Ovary (tissue), 9 donors: ENCODE data around the gene UBAP1L. TPM values are rescaled to one million over a fixed set of nuclear protein-coding genes. Genes with fewer than 3 reads are reported as not detected.
"Not testable (repeated sequence)": the region's sequence is repeated elsewhere in the genome, so short reads cannot be mapped to it uniquely, and the experiment has no call there.

Source experiments
- DNase-seq, 5 donors: peaks; one replicate each; pipeline ENCODE4 v3.0.0-alpha.2; 2019 to 2020
- H3K27ac ChIP-seq, 2 donors: fragments of 200-600 bp; one replicate each; pipeline versions ENCODE4 v1.5.1 to v1.8.0; 2019 to 2022
- H3K27me3 ChIP-seq: fragments of 200-600 bp; one replicate; pipeline ENCODE4 v1.8.0; 2022
- H3K36me3 ChIP-seq: fragments of 200-600 bp; sonication (generic); one replicate; pipeline ENCODE4 v1.5.1; 2019
- H3K4me1 ChIP-seq: one replicate; pipeline ENCODE4 v1.8.1; 2013; ENCODE audit warnings: mild to moderate bottlenecking, moderate library complexity; ENCODE audit not compliant: insufficient read depth
- H3K4me3 ChIP-seq: fragments of 200-600 bp; sonication (generic); one replicate; pipeline ENCODE4 v1.5.1; 2017
- H3K9me3 ChIP-seq, 2 donors: fragments of 200-600 bp in 1 of 2; sonication (generic) in 1 of 2; one replicate each; pipeline versions ENCODE4 v1.5.1 to v1.8.1; 2013 to 2019; ENCODE audit warnings: mild to moderate bottlenecking in 1 of 2, moderate library complexity in 1 of 2
- EP300 ChIP-seq: sonication (generic); formaldehyde crosslinking; IDR thresholded peaks from one replicate; pipeline ENCODE4 v1.6.1; 2017; ENCODE audit warnings: antibody characterized with exemption
- POLR2A ChIP-seq: fragments of 450-650 bp; IDR thresholded peaks from one replicate; pipeline ENCODE4 v1.6.1; 2017; ENCODE audit warnings: antibody characterized with exemption, mild to moderate bottlenecking, moderate library complexity
- WGBS, 3 donors: extraction: QIAGEN DNeasy Blood & Tissue Kit in 1 of 3; methylation state at CpG; one replicate each; pipeline versions ENCODE4 v1.1.5 to v1.1.7; 2013 to 2017; 5-methylcytosine and 5-hydroxymethylcytosine counted together
- intact Hi-C, 4 donors: fragments of 100-400 bp; cut with DNase I; formaldehyde crosslinking; loops; one replicate each; pipeline versions ENCODE4 v1.11.0 to v1.15.1; 2022 to 2023
- polyA plus RNA-seq, 2 donors: library from polyadenylated mRNA; stranded (reverse); fragments of 200-250 nt in 1 of 2; fragments of 350-450 nt in 1 of 2; fragmentation: Illumina TruSeq in 1 of 2; extraction: RNeasy Lipid Tissue Mini Kit (QIAGEN cat#74804) in 1 of 2; gene quantifications; one replicate each; pipeline ENCODE4 v1.2.3, GENCODE V29; 2013 to 2014
- total RNA-seq, 7 donors: library from RNA; depleted of rRNA in 2 of 7; stranded (reverse); fragments of >200 nt in 2 of 7; fragmentation: NEBNext Ultra II Directional in 3 of 7; extraction: Animal tissue kit (Norgen Biotek cat#: 25700) in 3 of 7; gene quantifications; one replicate each; pipeline versions ENCODE4 v1.1.0 to v1.2.4, GENCODE V29; 2016 to 2023
- TF ChIP-seq, protein P1 (sequence below), 3 donors: fragments of 450-650 bp in 2 of 3; fragments of 200-600 bp in 1 of 3; IDR thresholded peaks; one replicate each; pipeline versions ENCODE4 v1.5.1 to v1.8.0; 2016 to 2022; ENCODE audit warnings: antibody characterized with exemption in 3 of 3, mild to moderate bottlenecking in 1 of 3
- donor health status: DM: no; HTN: no; CAD: no; lungs with moderate emphysema.
- donor health status: DM: no; HTN: no; CAD: no.
- donor health status: Bipolar disorder and iron deficiency.
- donor health status: DM: yes; HTN: yes; CAD: no.
- donor health status: DM: no; HTN: no; CAD: no.
- donor health status: DM: yes; HTN: yes; CAD: no.

Gene UBAP1L
- total and polyA plus RNA-seq, 9 donors = 2.5 to 9.9 (median 6.5) TPM

- no peaks in the 10 kb centered on the region for H3K36me3 ChIP-seq
- H3K4me1 ChIP-seq = no peaks in the 10 kb centered on the region
- DNase-seq = no peak
- TF ChIP-seq POLR2A (no peak), EP300 (no peak)
- TF ChIP-seq, protein P1, sequence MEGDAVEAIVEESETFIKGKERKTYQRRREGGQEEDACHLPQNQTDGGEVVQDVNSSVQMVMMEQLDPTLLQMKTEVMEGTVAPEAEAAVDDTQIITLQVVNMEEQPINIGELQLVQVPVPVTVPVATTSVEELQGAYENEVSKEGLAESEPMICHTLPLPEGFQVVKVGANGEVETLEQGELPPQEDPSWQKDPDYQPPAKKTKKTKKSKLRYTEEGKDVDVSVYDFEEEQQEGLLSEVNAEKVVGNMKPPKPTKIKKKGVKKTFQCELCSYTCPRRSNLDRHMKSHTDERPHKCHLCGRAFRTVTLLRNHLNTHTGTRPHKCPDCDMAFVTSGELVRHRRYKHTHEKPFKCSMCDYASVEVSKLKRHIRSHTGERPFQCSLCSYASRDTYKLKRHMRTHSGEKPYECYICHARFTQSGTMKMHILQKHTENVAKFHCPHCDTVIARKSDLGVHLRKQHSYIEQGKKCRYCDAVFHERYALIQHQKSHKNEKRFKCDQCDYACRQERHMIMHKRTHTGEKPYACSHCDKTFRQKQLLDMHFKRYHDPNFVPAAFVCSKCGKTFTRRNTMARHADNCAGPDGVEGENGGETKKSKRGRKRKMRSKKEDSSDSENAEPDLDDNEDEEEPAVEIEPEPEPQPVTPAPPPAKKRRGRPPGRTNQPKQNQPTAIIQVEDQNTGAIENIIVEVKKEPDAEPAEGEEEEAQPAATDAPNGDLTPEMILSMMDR (IDR thresholded peaks at IDR 0.05) = peak in 1 of 3 donors; percentile 0
- 78 to 82% (median 79%) methylated on average over 69 to 75 of the region's 75 CpGs for WGBS, 3 donors
- H3K27ac ChIP-seq = no peak overlapping the region
- H3K4me3 ChIP-seq = no peak overlapping the region
- H3K27me3 ChIP-seq = no peaks in the 10 kb centered on the region
- no peaks in the 10 kb centered on the region for H3K9me3 ChIP-seq
- intact Hi-C loops = loop anchor here in 1 of 4 donors (5.0 kb wide), 1 partner anchor 70 kb away; no protein-coding TSS in a partner anchor
Observed at GRCh38 chr15:65101891-65102708, 12.9 kb downstream of the UBAP1L start.

- intact Hi-C loops = loop anchor here in 1 of 4 donors (5.0 kb wide), 1 partner anchor 69 kb away; no protein-coding TSS in a partner anchor
- Histone ChIP-seq H3K4me3 (no peak overlapping the region), H3K4me1 (no peaks in the 10 kb centered on the region), H3K27ac (no peak overlapping the region), H3K9me3 (no peaks in the 10 kb centered on the region), H3K27me3 (no peaks in the 10 kb centered on the region), H3K36me3 (no peaks in the 10 kb centered on the region)
- peak; percentile 41 to 72 (median 69) for DNase-seq
- WGBS, 3 donors = 44 to 47% (median 45%) methylated on average over 9 of the region's 9 CpGs
- TF ChIP-seq, protein P1 (IDR thresholded peaks at IDR 0.05) = peak; percentile 32 to 53 (median 33)
- no peak for TF ChIP-seq POLR2A
Observed at GRCh38 chr15:65101411-65101890, 13.5 kb downstream of the UBAP1L start.

DNA sequence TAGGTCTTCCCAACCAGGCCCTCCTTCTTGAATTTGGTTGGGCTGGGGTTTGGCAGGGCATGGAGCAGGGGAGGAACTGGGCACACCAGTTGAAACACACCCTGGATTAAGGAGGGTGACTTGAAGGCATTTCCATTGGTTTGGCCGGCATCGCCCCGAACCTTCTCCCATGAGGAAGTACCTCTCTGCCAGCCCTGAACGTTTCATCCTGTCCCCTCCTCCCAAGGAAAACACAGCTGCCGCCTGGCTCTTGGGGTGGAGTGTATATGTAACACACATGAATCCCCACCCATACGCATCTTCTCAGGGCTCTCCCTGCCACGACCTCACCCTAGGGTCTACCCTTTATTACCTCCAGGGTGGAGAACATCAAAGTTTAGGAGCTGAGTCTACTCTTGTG is 14.6 kb downstream of the UBAP1L start:
- DNase-seq = no peak
- no peaks in the 10 kb centered on the region for H3K9me3 ChIP-seq
- intact Hi-C loops = loop anchor here in 1 of 4 donors (5.0 kb wide), 1 partner anchor 68 kb away; no protein-coding TSS in a partner anchor
- H3K36me3 ChIP-seq = no peaks in the 10 kb centered on the region
- H3K27ac ChIP-seq = no peak overlapping the region
- H3K27me3 ChIP-seq = no peaks in the 10 kb centered on the region
- H3K4me1 ChIP-seq = no peaks in the 10 kb centered on the region
- H3K4me3 ChIP-seq = no peak overlapping the region
- WGBS, 3 donors = 81 to 84% (median 84%) methylated on average over 7 of the region's 7 CpGs
- TF ChIP-seq, protein P1 (IDR thresholded peaks at IDR 0.05) = no peak
- TF ChIP-seq POLR2A = no peak
- TF ChIP-seq EP300 = no peak

- not testable (repeated sequence) for H3K27me3 ChIP-seq, H3K27ac ChIP-seq, H3K4me3 ChIP-seq, H3K9me3 ChIP-seq, H3K36me3 ChIP-seq, H3K4me1 ChIP-seq, DNase-seq
- WGBS, 3 donors = 91 to 93% (median 92%) methylated on average over 10 of the region's 10 CpGs
- intact Hi-C loops = loop anchor here in 1 of 4 donors (5.0 kb wide), 1 partner anchor 68 kb away; no protein-coding TSS in a partner anchor
Observed at GRCh38 chr15:65099801-65100200, 15.2 kb downstream of the UBAP1L start.

- no peak overlapping the region for H3K27ac ChIP-seq
- H3K4me3 ChIP-seq = no peak overlapping the region
- intact Hi-C loops = no loop called here
- no peaks in the 10 kb centered on the region for H3K4me1 ChIP-seq
- H3K9me3 ChIP-seq = no peaks in the 10 kb centered on the region
- WGBS, 3 donors = 91 to 98% (median 94%) methylated on average over 5 of the region's 5 CpGs
- no peaks in the 10 kb centered on the region for H3K36me3 ChIP-seq
- no peak for TF ChIP-seq POLR2A
- TF ChIP-seq, protein P1 (IDR thresholded peaks at IDR 0.05) = no peak
- no peak for TF ChIP-seq EP300
- DNase-seq = no peak
- H3K27me3 ChIP-seq = no peaks in the 10 kb centered on the region
Observed at GRCh38 chr15:65099336-65099735, 15.7 kb downstream of the UBAP1L start.
